Astrocyte of the spinal cord (primary cell): ENCODE results near the gene ALKBH7.

Source experiments
- DNase-seq: peaks from one replicate; pipeline ENCODE4 v3.0.0; 2011; ENCODE audit warnings: low read depth, low spot score
- H3K4me3 ChIP-seq: 2 replicates; pipeline ENCODE4 v1.5.1; 2011; ENCODE audit warnings: low read depth, mild to moderate bottlenecking, low read length, moderate library complexity
- in situ Hi-C: cut with HindIII; loops from 2 replicates; pipeline ENCODE4 v1.10.0; 2017; ENCODE audit warnings: low sequenced_read_pairs
- TF ChIP-seq, protein P1 (sequence below): IDR thresholded peaks from 2 replicates; pipeline ENCODE4 v1.5.1; 2012; ENCODE audit warnings: low read depth, mild to moderate bottlenecking, low read length, inconsistent platforms

The ALKBH7 gene

DNA sequence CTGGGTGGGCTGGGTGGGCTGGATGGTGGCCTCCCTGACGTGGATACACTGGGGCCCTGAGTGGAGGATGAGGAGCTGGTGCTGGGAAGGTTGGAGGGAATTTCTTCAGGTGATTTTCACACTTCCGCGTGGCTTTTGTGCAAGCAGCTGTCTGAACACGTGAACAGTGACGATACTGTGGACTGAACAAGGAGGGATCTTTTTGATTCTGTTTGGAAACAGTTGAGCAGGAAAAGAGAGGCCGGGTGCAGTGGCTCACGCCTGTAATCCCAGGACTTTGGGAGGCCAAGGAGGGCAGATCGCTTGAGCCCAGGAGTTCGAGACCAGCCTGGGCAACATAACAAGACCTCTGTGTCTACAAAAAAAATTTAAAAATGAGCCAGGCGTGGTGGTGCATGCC, 29.5 kb downstream of the ALKBH7 start:
- in situ Hi-C loops: no loop called here
- TF ChIP-seq, protein P1, sequence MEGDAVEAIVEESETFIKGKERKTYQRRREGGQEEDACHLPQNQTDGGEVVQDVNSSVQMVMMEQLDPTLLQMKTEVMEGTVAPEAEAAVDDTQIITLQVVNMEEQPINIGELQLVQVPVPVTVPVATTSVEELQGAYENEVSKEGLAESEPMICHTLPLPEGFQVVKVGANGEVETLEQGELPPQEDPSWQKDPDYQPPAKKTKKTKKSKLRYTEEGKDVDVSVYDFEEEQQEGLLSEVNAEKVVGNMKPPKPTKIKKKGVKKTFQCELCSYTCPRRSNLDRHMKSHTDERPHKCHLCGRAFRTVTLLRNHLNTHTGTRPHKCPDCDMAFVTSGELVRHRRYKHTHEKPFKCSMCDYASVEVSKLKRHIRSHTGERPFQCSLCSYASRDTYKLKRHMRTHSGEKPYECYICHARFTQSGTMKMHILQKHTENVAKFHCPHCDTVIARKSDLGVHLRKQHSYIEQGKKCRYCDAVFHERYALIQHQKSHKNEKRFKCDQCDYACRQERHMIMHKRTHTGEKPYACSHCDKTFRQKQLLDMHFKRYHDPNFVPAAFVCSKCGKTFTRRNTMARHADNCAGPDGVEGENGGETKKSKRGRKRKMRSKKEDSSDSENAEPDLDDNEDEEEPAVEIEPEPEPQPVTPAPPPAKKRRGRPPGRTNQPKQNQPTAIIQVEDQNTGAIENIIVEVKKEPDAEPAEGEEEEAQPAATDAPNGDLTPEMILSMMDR: no peak
- DNase-seq: no peak
- H3K4me3 ChIP-seq: no peak overlapping the region

DNA sequence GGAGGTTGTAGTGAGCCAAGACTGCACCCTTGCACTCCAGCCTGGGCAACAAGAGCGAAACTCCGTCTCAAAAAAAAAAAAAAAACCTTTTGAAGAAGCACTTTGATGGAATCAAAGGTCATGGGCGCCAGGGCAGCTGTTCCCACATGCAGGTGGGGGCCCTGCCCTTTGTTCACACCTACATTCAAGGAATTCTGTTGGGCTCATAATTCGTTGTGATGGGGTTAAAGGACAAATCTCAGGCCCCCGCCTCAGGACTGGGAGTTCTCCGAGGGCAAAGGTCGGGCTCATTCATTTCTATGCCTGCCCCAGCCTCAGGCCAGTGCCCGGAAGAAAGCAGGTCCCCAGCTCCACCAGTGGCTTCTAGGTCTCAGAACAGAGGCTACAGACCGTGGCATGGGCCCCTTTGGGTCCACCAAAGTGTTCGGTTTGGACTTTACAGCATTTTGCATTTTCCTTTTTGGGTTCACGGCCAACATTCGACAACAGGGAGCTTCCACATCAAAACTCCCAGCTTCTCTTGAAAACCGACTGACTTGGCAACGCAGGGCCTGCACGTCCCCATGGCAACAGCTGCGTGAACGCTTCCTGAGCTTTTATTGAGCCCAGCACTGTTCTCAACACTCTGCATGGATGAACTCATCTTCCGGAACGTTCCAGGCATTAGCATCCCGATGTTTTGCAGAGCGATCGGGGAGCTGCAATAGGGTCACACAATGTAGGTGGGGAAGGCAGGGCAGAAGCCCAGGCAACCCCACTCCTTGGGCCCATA, 30.4 kb downstream of the ALKBH7 start:
- no peak overlapping the region for H3K4me3 ChIP-seq
- peak; percentile 72 for DNase-seq
- in situ Hi-C loops: no loop called here
- TF ChIP-seq, protein P1: no peak

DNA sequence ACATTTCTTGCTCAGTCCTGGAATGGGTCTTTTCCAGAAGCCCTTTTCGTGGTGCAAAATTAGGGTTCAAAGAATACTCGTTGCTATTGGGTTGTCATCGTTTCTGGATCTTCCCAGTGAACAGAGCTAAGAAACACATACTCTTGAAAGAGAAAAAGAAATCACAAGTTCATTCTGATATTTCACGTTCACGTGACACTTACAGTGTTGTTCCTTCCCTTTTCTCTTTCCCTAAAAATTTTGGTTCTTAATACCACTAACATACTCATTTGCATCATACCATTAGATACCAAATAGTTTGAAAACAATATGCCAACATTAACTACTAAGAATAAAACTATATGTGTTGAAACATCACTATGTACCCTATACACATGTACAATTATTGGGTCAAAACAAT, 33.8 kb downstream of the ALKBH7 start:
- DNase-seq: no peak
- in situ Hi-C loops: no loop called here
- TF ChIP-seq, protein P1: no peak

DNA sequence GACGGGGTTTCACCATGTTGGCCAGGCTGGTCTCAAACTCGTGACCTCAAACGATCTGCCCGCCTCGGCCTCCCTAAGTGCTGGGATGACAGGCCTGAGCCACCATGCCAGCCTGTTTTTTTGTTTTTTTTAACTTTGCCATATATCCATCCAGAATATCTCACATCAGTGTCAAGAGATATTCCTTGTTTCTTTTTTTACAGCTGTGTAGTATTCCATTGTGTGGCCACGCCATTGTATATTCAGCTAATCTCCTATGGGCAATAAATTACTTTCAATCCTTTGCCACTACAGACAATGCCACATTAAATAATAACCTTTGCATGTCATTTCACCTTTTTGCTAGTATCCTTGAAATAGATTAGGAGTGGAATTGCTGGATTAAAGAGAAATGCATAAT, 36.8 kb downstream of the ALKBH7 start:
- in situ Hi-C loops: no loop called here
- H3K4me3 ChIP-seq: no peak overlapping the region
- no peak for DNase-seq
- TF ChIP-seq, protein P1: no peak

More for the DNA sequence above, 33.8 kb downstream of the ALKBH7 start:
- H3K4me3 ChIP-seq: no peak overlapping the region

DNA sequence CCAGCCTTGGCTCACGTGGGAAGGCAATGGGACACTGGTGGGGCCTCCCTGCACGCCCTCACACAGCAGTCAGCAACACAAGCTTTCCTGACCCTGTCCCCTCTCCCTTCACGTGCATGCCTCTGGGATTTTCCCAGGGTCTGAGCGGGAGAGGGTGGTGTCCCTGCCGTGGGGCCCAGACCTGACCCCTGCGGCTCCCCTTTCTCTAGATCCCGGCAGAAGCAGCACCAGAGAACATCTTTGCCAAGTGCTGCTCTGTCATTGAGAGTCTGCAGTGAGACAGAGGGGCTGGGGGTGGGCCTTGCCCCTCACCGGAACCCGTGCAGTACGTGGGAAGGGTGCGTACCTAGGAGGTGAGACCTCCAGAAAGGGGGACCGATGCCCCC, 39.5 kb downstream of the ALKBH7 start:
- no peak for DNase-seq
- TF ChIP-seq, protein P1: no peak
- H3K4me3 ChIP-seq: no peak overlapping the region
- in situ Hi-C loops: no loop called here

DNA sequence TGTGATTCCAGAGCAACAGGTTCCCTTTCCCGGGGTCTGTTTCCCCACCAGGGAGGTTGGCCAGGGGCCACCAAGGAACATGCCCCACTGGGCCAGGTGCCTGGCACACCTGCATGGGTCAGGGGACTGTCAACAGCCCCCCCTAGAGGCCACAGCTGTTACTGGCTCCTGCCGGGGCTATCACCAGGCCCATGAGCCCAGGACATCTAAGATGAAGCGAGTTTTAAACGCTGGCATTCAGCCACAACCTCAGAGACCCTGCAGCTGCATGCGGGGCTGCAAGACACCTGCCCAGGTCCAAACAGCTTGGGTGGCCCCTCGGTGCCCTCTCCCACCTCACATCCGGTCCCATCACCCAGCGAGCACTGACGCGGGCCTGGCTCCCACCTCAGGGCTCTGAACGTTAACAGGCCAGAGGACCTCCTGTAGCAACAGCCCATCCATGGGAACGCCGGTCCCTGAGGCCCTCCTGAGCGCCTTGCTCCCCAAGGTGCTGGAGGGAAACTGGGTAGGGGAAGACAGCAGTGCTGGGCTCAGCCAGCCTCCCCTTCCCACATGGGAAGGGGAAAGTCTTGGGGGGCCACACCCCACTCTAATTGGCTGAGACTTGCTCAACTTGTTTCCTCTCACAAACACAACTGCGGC, 40.0 kb downstream of the ALKBH7 start:
- in situ Hi-C loops: no loop called here
- no peak for DNase-seq
- TF ChIP-seq, protein P1: peak; percentile 74
- no peak overlapping the region for H3K4me3 ChIP-seq
